Trophoblast cell (in vitro differentiated cells and primary cell): ENCODE results near the gene C12orf60. TPM values are rescaled to one million over a fixed set of nuclear protein-coding genes. Genes with fewer than 3 reads are reported as not detected.
"Not testable (repeated sequence)": the region's sequence is repeated elsewhere in the genome, so short reads cannot be mapped to it uniquely, and the experiment has no call there.

Experiments used
- DNase-seq, 2 donors: peaks; one replicate each; pipeline ENCODE4 v3.0.0-alpha.2; 2016
- H2AFZ ChIP-seq: 2 replicates; pipeline ENCODE4 v1.6.1; 2013; ENCODE audit warnings: low read length, moderate library complexity, mild to moderate bottlenecking; ENCODE audit not compliant: insufficient read depth, poor library complexity
- H2AK5ac ChIP-seq: 2 replicates; pipeline ENCODE4 v1.6.1; 2013; ENCODE audit warnings: mild to moderate bottlenecking, low read length
- H2BK120ac ChIP-seq: 2 replicates; pipeline ENCODE4 v1.6.1; 2013; ENCODE audit warnings: low read length, mild to moderate bottlenecking, moderate library complexity; ENCODE audit not compliant: insufficient read depth, poor library complexity
- H2BK12ac ChIP-seq: 2 replicates; pipeline ENCODE4 v1.6.1; 2013; ENCODE audit warnings: mild to moderate bottlenecking, low read length, moderate library complexity
- H2BK5ac ChIP-seq: 2 replicates; pipeline ENCODE4 v1.6.1; 2013; ENCODE audit warnings: low read length, low read depth, moderate library complexity, mild to moderate bottlenecking; ENCODE audit not compliant: poor library complexity
- H3K14ac ChIP-seq: 2 replicates; pipeline ENCODE4 v1.6.1; 2013; ENCODE audit warnings: mild to moderate bottlenecking, low read length
- H3K18ac ChIP-seq: 2 replicates; pipeline ENCODE4 v1.6.1; 2013; ENCODE audit warnings: mild to moderate bottlenecking, low read length
- H3K23ac ChIP-seq: 2 replicates; pipeline ENCODE4 v1.6.1; 2013; ENCODE audit warnings: low read length
- H3K27ac ChIP-seq: 2 replicates; pipeline ENCODE4 v1.5.1; 2013; ENCODE audit warnings: low read depth, mild to moderate bottlenecking, inconsistent platforms, low read length, moderate library complexity
- H3K27me3 ChIP-seq: 2 replicates; pipeline ENCODE4 v1.6.1; 2013; ENCODE audit warnings: inconsistent platforms, mild to moderate bottlenecking, low read length, moderate library complexity; ENCODE audit not compliant: insufficient read depth
- H3K36me3 ChIP-seq, 2 experiments: 1 replicate in 1 of 2; 2 replicates in 1 of 2; pipeline ENCODE4 v1.6.1; 2013; ENCODE audit warnings: low read length in 2 of 2, mild to moderate bottlenecking in 2 of 2, moderate library complexity in 1 of 2; ENCODE audit not compliant: insufficient read depth in 2 of 2, control insufficient read depth in 1 of 2
- H3K4ac ChIP-seq: 2 replicates; pipeline ENCODE4 v1.6.1; 2013; ENCODE audit warnings: low read depth, mild to moderate bottlenecking, low read length, moderate library complexity
- H3K4me1 ChIP-seq, 2 experiments: 1 replicate in 1 of 2; 2 replicates in 1 of 2; pipeline ENCODE4 v1.6.1; 2013; ENCODE audit warnings: low read length in 2 of 2, mild to moderate bottlenecking in 2 of 2, moderate library complexity in 1 of 2; ENCODE audit not compliant: insufficient read depth in 2 of 2, control insufficient read depth in 1 of 2
- H3K4me2 ChIP-seq: 2 replicates; pipeline ENCODE4 v1.6.1; 2013; ENCODE audit warnings: inconsistent platforms, mild to moderate bottlenecking, low read length, moderate library complexity
- H3K4me3 ChIP-seq: 2 replicates; pipeline ENCODE4 v1.5.1; 2013; ENCODE audit warnings: mild to moderate bottlenecking, low read depth, low read length, inconsistent platforms
- H3K79me1 ChIP-seq: one replicate; pipeline ENCODE4 v1.6.1; 2013; ENCODE audit warnings: low read length
- H3K79me2 ChIP-seq: 2 replicates; pipeline ENCODE4 v1.6.1; 2013; ENCODE audit warnings: low read length, mild to moderate bottlenecking; ENCODE audit not compliant: control insufficient read depth, insufficient read depth, poor library complexity
- H3K9ac ChIP-seq: 2 replicates; pipeline ENCODE4 v1.6.1; 2013; ENCODE audit warnings: mild to moderate bottlenecking, low read length
- H3K9me3 ChIP-seq: 2 replicates; pipeline ENCODE4 v1.6.1; 2013; ENCODE audit warnings: low read depth, mild to moderate bottlenecking, control low read depth, inconsistent platforms, low read length; ENCODE audit not compliant: insufficient read depth
- H4K12ac ChIP-seq: 2 replicates; pipeline ENCODE4 v1.6.1; 2013; ENCODE audit warnings: low read depth, mild to moderate bottlenecking, low read length, moderate library complexity
- H4K8ac ChIP-seq: 2 replicates; pipeline ENCODE4 v1.6.1; 2013; ENCODE audit warnings: low read depth, mild to moderate bottlenecking, low read length, moderate library complexity
- H4K91ac ChIP-seq: one replicate; pipeline ENCODE4 v1.6.1; 2013; ENCODE audit warnings: low read depth, mild to moderate bottlenecking, low read length, moderate library complexity
- WGBS: extraction: QIAGEN DNeasy Blood & Tissue Kit; methylation state at CpG from one replicate; pipeline ENCODE4 v1.1.7; 2013; ENCODE audit warnings: missing lambda C conversion rate; ENCODE audit not compliant: insufficient read length, insufficient coverage; ENCODE audit errors: extremely low coverage; 5-methylcytosine and 5-hydroxymethylcytosine counted together
- polyA plus RNA-seq: library from polyadenylated mRNA; stranded (reverse); fragments of 200-250 nt; gene quantifications from 2 replicates; pipeline ENCODE4 v1.2.3, GENCODE V29; 2013

The C12orf60 gene
- polyA plus RNA-seq: 2.0 and 2.8 TPM in 2 replicates

- H3K18ac ChIP-seq: peak within 1 kb of the TSS; percentile 17
- H3K9ac ChIP-seq: peak within 1 kb of the TSS; percentile 94
- H2BK12ac ChIP-seq: no peak within 1 kb of the TSS
- H2AFZ ChIP-seq: peak within 1 kb of the TSS; percentile 93
- peak within 1 kb of the TSS; percentile 64 for H4K91ac ChIP-seq
- peak within 1 kb of the TSS; percentile 98 for H3K4me3 ChIP-seq
- peaks cover 2% of the 10 kb centered on the region for H3K9me3 ChIP-seq
- peak within 1 kb of the TSS; percentile 37 for H3K14ac ChIP-seq
- H3K4ac ChIP-seq: peak within 1 kb of the TSS; percentile 98
- H3K36me3 ChIP-seq: peaks cover 0 to 5% of the 10 kb centered on the region in 2 experiments
- no peaks in the 10 kb centered on the region for H3K27me3 ChIP-seq
- WGBS: no CpG with 5 or more reads among the region's 50 CpGs
- H3K23ac ChIP-seq: no peak within 1 kb of the TSS
- peak within 1 kb of the TSS; percentile 16 for H2BK120ac ChIP-seq
- peak within 1 kb of the TSS; percentile 37 for H2AK5ac ChIP-seq
- H3K4me2 ChIP-seq: peak within 1 kb of the TSS; percentile 93
- peaks cover 6% of the 10 kb centered on the region for H3K79me1 ChIP-seq
- peak within 1 kb of the TSS; percentile 39 for H2BK5ac ChIP-seq
- peaks cover 8% of the 10 kb centered on the region for H3K79me2 ChIP-seq
- peak within 1 kb of the TSS; percentile 81 for H4K12ac ChIP-seq
- H3K27ac ChIP-seq: peak within 1 kb of the TSS; percentile 52
- DNase-seq: peak; percentile 98 to 99
- H3K4me1 ChIP-seq: no peaks in the 10 kb centered on the region
- H4K8ac ChIP-seq: peak within 1 kb of the TSS; percentile 81
These were observed at the start of gene C12orf60, which contains the start of gene WBP11 for GRCh38 chr12:14803011-14803829. Gene C12orf60, plus strand, starts transcription at chr12:14803670. Its CDS starts 19,266 bp downstream, at chr12:14822936. Gene WBP11, minus strand, starts transcription at chr12:14803478. Its CDS starts 2,095 bp downstream, at chr12:14801383.

GRCh38 chr12:14756334-14757143, 46.9 kb upstream of the C12orf60 start:
- Histone ChIP-seq H3K4me3 (no peak overlapping the region), H3K4ac (no peak overlapping the region), H4K8ac (no peak overlapping the region), H3K4me2 (no peak overlapping the region), H3K23ac (no peak overlapping the region), H3K9me3 (no peaks in the 10 kb centered on the region), H4K12ac (no peak overlapping the region), H3K4me1 (no peaks in the 10 kb centered on the region), H2AFZ (no peak overlapping the region), H3K79me2 (no peaks in the 10 kb centered on the region), H2BK12ac (no peak overlapping the region), H3K14ac (no peak overlapping the region), H2BK120ac (no peak overlapping the region), H4K91ac (no peak overlapping the region), H3K79me1 (no peaks in the 10 kb centered on the region), H3K27me3 (no peaks in the 10 kb centered on the region), H3K9ac (no peak overlapping the region), H3K18ac (no peak overlapping the region), H3K27ac (no peak overlapping the region), H2BK5ac (no peak overlapping the region), H3K36me3 (peaks cover 1 to 4% of the 10 kb centered on the region in 2 experiments), H2AK5ac (no peak overlapping the region)
- peak; percentile 35 to 50 for DNase-seq
- no CpG with 5 or more reads among the region's 17 CpGs for WGBS

- not testable (repeated sequence) for H3K4me3 ChIP-seq, H3K27ac ChIP-seq, H2BK5ac ChIP-seq, H3K14ac ChIP-seq, H3K79me2 ChIP-seq, H3K79me1 ChIP-seq, H3K18ac ChIP-seq, H3K23ac ChIP-seq, H3K4me1 ChIP-seq, H3K9me3 ChIP-seq, H3K4me2 ChIP-seq, H2AK5ac ChIP-seq, H3K4ac ChIP-seq, H2BK120ac ChIP-seq, H3K36me3 ChIP-seq, DNase-seq, H4K8ac ChIP-seq, H4K91ac ChIP-seq, H2BK12ac ChIP-seq, H2AFZ ChIP-seq, H3K27me3 ChIP-seq, H3K9ac ChIP-seq, H4K12ac ChIP-seq
- no CpG with 5 or more reads among the region's 6 CpGs for WGBS
These were observed 43.7 kb upstream of the C12orf60 start for GRCh38 chr12:14759711-14760280.

- Histone ChIP-seq H3K4me2 (no peak overlapping the region), H4K8ac (no peak overlapping the region), H4K91ac (no peak overlapping the region), H2AFZ (no peak overlapping the region), H2BK12ac (no peak overlapping the region), H3K14ac (no peak overlapping the region), H3K23ac (no peak overlapping the region), H3K27me3 (no peaks in the 10 kb centered on the region), H3K36me3 (peaks cover 1 to 4% of the 10 kb centered on the region in 2 experiments), H3K9me3 (no peaks in the 10 kb centered on the region), H3K4me1 (no peaks in the 10 kb centered on the region), H3K79me1 (peaks cover 10% of the 10 kb centered on the region), H4K12ac (no peak overlapping the region), H3K4me3 (no peak overlapping the region), H2AK5ac (no peak overlapping the region), H2BK5ac (no peak overlapping the region), H3K9ac (no peak overlapping the region), H3K27ac (no peak overlapping the region), H2BK120ac (no peak overlapping the region), H3K4ac (no peak overlapping the region), H3K18ac (no peak overlapping the region), H3K79me2 (peaks cover 8% of the 10 kb centered on the region)
- no peak for DNase-seq
- WGBS: no CpG with 5 or more reads among the region's 2 CpGs
These were observed 38.1 kb upstream of the C12orf60 start for GRCh38 chr12:14765398-14765797.
